Measurements from ENCODE around the gene ZNF670. TPM values are rescaled to one million over a fixed set of nuclear protein-coding genes. Genes with fewer than 3 reads are reported as not detected.

ZNF670 gene
- polyA plus RNA-seq, 1 of the 3 experiments (the other 2 are of a cell fraction), result 0.84 TPM

GRCh38 chr1:247084771-247085170, 6.2 kb upstream of the ZNF670 start:
- H3K79me2 ChIP-seq (ENCODE audit: insufficient read depth), result no peaks in the 10 kb centered on the region
- no peak overlapping the region for H2AFZ ChIP-seq (ENCODE audit: low read depth)
- H3K27ac ChIP-seq (ENCODE audit: low read depth in 2 of 2, low read length in 1 of 2), result no peak overlapping the region
- DNase-seq, result no peak
- H3K4me1 ChIP-seq (ENCODE audit: control insufficient read depth in 1 of 2, insufficient read depth in 2 of 2, low read depth in 1 of 2, low read length in 1 of 2), result no peaks in the 10 kb centered on the region
- H4K20me1 ChIP-seq (ENCODE audit: insufficient read depth), result no peaks in the 10 kb centered on the region
- no peak overlapping the region for H3K9ac ChIP-seq
- TF ChIP-seq FOXJ3 (CRISPR knock-in tag; IDR thresholded peaks at IDR 0.05), result no peak
- TF ChIP-seq FOSL2 (IDR thresholded peaks at IDR 0.05; ENCODE audit: borderline replicate concordance, low read depth), result no peak
- no peak for TF ChIP-seq GATA2 (CRISPR knock-in tag; IDR thresholded peaks at IDR 0.05)
- TF ChIP-seq GABPA (IDR thresholded peaks at IDR 0.05; ENCODE audit: low read depth), result no peak
- H3K27me3 ChIP-seq (ENCODE audit: insufficient read depth), result no peaks in the 10 kb centered on the region
- no peak overlapping the region for H3K4me3 ChIP-seq (ENCODE audit: low read depth in 2 of 2, low read length in 1 of 2)
- H3K9me2 ChIP-seq, result no peaks in the 10 kb centered on the region
- no peaks in the 10 kb centered on the region for H3K36me3 ChIP-seq (replicated peaks in 1 of 2; ENCODE audit: control insufficient read depth in 1 of 2, insufficient read depth in 2 of 2, low read length in 1 of 2)
- H3K9me3 ChIP-seq, result no peaks in the 10 kb centered on the region
- H3F3A ChIP-seq (replicated peaks; ENCODE audit: insufficient read depth), result no peaks in the 10 kb centered on the region
- 47% methylated on average over 8 of the region's 8 CpGs for WGBS (ENCODE audit: low lambda C conversion rate)
- POLR2A ChIA-PET, result no interaction called here
- no peak overlapping the region for H3K4me2 ChIP-seq
- CTCF ChIA-PET, result no interaction called here

DNA sequence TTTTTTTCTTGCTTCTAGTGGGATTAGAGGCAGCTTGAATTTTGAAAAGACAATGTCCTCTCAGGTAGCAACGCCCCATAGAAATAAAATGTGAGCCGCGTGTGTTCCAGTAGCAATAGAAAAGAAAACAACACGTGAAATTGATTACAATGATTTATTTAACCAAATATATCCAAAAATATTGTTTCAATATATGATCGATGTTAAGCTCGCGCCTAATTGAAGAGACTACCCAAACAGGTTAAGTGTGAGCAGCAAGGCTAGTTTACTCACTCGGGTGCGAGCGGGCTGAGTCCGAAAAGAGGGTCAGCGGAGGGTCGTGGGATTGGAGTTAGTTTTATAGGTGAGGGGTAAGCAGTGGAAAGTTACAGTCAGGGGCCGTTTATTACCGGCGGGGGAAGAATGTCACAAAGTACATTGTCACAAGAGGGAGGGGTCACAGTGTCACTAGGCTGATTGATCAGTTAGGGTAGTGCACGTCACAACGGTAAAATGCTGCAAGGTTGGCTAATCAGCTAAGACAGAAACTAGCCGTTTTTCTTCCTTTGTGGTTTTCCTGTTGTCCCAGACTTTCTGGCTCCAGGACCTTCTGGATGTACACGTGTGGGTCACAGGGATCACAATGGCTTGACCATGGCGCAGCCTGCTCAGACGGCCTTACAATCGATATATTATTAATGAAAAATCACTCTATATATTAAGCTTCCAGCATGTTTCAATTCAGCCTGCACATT, 697 bp upstream of the ZNF670 start:
- Histone ChIP-seq H3K4me2 (peak overlapping the region; percentile 81; the same call in 1 of the 2 replicates), H4K20me1 (ENCODE audit: insufficient read depth) (no peaks in the 10 kb centered on the region), H3K27ac (ENCODE audit: low read depth in 2 of 2, low read length in 1 of 2) (peak overlapping the region in 1 of 2 experiments; percentile 47; a peak in 1 of 4 replicates), H3K9me3 (no peaks in the 10 kb centered on the region), H3K9ac (no peak overlapping the region), H3K27me3 (ENCODE audit: insufficient read depth) (no peaks in the 10 kb centered on the region), H3K4me1 (ENCODE audit: control insufficient read depth in 1 of 2, insufficient read depth in 2 of 2, low read depth in 1 of 2, low read length in 1 of 2) (peaks cover 0 to 2% of the 10 kb centered on the region in 2 experiments; a peak in 2 of 4 replicates), H2AFZ (ENCODE audit: low read depth) (peak overlapping the region; percentile 82; the same call in 1 of the 2 replicates), H3K9me2 (no peaks in the 10 kb centered on the region), H3K36me3 (replicated peaks in 1 of 2; ENCODE audit: control insufficient read depth in 1 of 2, insufficient read depth in 2 of 2, low read length in 1 of 2) (peaks cover 0 to 4% of the 10 kb centered on the region in 2 experiments), H3K4me3 (ENCODE audit: low read depth in 2 of 2, low read length in 1 of 2) (peak overlapping the region in 1 of 2 experiments; percentile 86; a peak in 2 of 4 replicates), H3F3A (replicated peaks; ENCODE audit: insufficient read depth) (no peaks in the 10 kb centered on the region), H3K79me2 (ENCODE audit: insufficient read depth) (peaks cover 35% of the 10 kb centered on the region)
- 78% methylated on average over 23 of the region's 23 CpGs for WGBS (ENCODE audit: low lambda C conversion rate)
- ChIA-PET POLR2A (interaction anchor here (0.6 to 1.6 kb wide), 4 partner anchors 19 to 249 kb away, joined by 3 to 6 read pairs (median 3); no protein-coding TSS in a partner anchor), CTCF (interaction anchor here (0.8 to 3.1 kb wide), 5 partner anchors 10 to 172 kb away, joined by 3 to 13 read pairs (median 4); no protein-coding TSS in a partner anchor)
- TF ChIP-seq MAX (IDR thresholded peaks at IDR 0.05; ENCODE audit: low read depth), result no peak
- no peak for TF ChIP-seq TEAD4 (IDR thresholded peaks at IDR 0.05; ENCODE audit: borderline replicate concordance, insufficient read depth)
- TF ChIP-seq NRF1 (IDR thresholded peaks at IDR 0.05; ENCODE audit: low read depth, low read length), result no peak
- no peak for TF ChIP-seq FOSL2 (IDR thresholded peaks at IDR 0.05; ENCODE audit: borderline replicate concordance, low read depth)
- TF ChIP-seq, protein P1, sequence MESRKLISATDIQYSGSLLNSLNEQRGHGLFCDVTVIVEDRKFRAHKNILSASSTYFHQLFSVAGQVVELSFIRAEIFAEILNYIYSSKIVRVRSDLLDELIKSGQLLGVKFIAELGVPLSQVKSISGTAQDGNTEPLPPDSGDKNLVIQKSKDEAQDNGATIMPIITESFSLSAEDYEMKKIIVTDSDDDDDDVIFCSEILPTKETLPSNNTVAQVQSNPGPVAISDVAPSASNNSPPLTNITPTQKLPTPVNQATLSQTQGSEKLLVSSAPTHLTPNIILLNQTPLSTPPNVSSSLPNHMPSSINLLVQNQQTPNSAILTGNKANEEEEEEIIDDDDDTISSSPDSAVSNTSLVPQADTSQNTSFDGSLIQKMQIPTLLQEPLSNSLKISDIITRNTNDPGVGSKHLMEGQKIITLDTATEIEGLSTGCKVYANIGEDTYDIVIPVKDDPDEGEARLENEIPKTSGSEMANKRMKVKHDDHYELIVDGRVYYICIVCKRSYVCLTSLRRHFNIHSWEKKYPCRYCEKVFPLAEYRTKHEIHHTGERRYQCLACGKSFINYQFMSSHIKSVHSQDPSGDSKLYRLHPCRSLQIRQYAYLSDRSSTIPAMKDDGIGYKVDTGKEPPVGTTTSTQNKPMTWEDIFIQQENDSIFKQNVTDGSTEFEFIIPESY (IDR thresholded peaks at IDR 0.05; ENCODE audit: borderline replicate concordance, low read depth), result no peak
- no peak for TF ChIP-seq EP300 (IDR thresholded peaks at IDR 0.05; ENCODE audit: borderline replicate concordance in 1 of 2, low read depth in 1 of 2, low read length in 1 of 2)
- TF ChIP-seq EZH2phosphoT487 (IDR thresholded peaks at IDR 0.05; ENCODE audit: borderline replicate concordance, low read depth), result no peak
- TF ChIP-seq RFX5 (IDR thresholded peaks at IDR 0.05; ENCODE audit: low read length), result no peak
- no peak for TF ChIP-seq SMC3 (IDR thresholded peaks at IDR 0.05; ENCODE audit: low read depth, low read length)
- TF ChIP-seq MEF2A (IDR thresholded peaks at IDR 0.05; ENCODE audit: borderline replicate concordance, low read depth), result no peak
- TF ChIP-seq USF1 (IDR thresholded peaks at IDR 0.05; ENCODE audit: borderline replicate concordance, low read depth), result no peak
- no peak for DNase-seq

Measured in SK-N-SH (cell line).